Glutamatergic neuron (in vitro differentiated cells): ENCODE data around the gene TMPRSS7. TPM values are rescaled to one million over a fixed set of nuclear protein-coding genes. Genes with fewer than 3 reads are reported as not detected.
A peak's percentile ranks its signal among the peaks of the same experiment; 100 is the strongest.

ENCODE experiments used
- DNase-seq: peaks from one replicate; pipeline ENCODE4 v3.0.0; 2022
- H3K27ac Mint-ChIP-seq: one replicate; pipeline ENCODE4 v1.8.0; 2020; ENCODE audit warnings: mild to moderate bottlenecking, mixed read lengths, inconsistent platforms; ENCODE audit not compliant: unreplicated experiment
- H3K27me3 Mint-ChIP-seq: one replicate; pipeline ENCODE4 v1.8.0; 2020; ENCODE audit warnings: mild to moderate bottlenecking, moderate library complexity, mixed read lengths, inconsistent platforms; ENCODE audit not compliant: unreplicated experiment
- H3K36me3 Mint-ChIP-seq: one replicate; pipeline ENCODE4 v1.8.0; 2020; ENCODE audit warnings: mild to moderate bottlenecking, mixed read lengths, inconsistent platforms; ENCODE audit not compliant: unreplicated experiment
- H3K4me1 Mint-ChIP-seq: one replicate; pipeline ENCODE4 v1.8.0; 2020; ENCODE audit warnings: mild to moderate bottlenecking, low read depth, mixed read lengths, inconsistent platforms; ENCODE audit not compliant: unreplicated experiment
- H3K4me3 Mint-ChIP-seq: one replicate; pipeline ENCODE4 v1.8.0; 2020; ENCODE audit warnings: mild to moderate bottlenecking, mixed read lengths, inconsistent platforms; ENCODE audit not compliant: unreplicated experiment
- H3K9me3 Mint-ChIP-seq: one replicate; pipeline ENCODE4 v1.8.0; 2020; ENCODE audit warnings: mild to moderate bottlenecking, moderate library complexity, mixed read lengths, inconsistent platforms; ENCODE audit not compliant: unreplicated experiment
- long read RNA-seq: library from polyadenylated mRNA; unstranded; transcript quantifications from one replicate; pipeline ENCODE4 v2.0.0, GENCODE V29; 2020; ENCODE audit not compliant: unreplicated experiment
- total RNA-seq: library from RNA; stranded (reverse); fragmentation: NEBNext Ultra II Directional; extraction: Animal tissue kit (Norgen Biotek cat#: 25700); gene quantifications from one replicate; pipeline ENCODE4 v1.2.1, GENCODE V29; 2021; ENCODE audit not compliant: unreplicated experiment
- TF ChIP-seq, protein P1 (sequence below): fragments of 200-600 bp; sonication (generic); IDR thresholded peaks from one replicate; pipeline ENCODE4 v1.5.0; 2021; ENCODE audit not compliant: partially characterized antibody, unreplicated experiment

Gene TMPRSS7, protein sequence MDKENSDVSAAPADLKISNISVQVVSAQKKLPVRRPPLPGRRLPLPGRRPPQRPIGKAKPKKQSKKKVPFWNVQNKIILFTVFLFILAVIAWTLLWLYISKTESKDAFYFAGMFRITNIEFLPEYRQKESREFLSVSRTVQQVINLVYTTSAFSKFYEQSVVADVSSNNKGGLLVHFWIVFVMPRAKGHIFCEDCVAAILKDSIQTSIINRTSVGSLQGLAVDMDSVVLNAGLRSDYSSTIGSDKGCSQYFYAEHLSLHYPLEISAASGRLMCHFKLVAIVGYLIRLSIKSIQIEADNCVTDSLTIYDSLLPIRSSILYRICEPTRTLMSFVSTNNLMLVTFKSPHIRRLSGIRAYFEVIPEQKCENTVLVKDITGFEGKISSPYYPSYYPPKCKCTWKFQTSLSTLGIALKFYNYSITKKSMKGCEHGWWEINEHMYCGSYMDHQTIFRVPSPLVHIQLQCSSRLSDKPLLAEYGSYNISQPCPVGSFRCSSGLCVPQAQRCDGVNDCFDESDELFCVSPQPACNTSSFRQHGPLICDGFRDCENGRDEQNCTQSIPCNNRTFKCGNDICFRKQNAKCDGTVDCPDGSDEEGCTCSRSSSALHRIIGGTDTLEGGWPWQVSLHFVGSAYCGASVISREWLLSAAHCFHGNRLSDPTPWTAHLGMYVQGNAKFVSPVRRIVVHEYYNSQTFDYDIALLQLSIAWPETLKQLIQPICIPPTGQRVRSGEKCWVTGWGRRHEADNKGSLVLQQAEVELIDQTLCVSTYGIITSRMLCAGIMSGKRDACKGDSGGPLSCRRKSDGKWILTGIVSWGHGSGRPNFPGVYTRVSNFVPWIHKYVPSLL
- total RNA-seq = not detected
- long read RNA-seq = 0 reads

DNA sequence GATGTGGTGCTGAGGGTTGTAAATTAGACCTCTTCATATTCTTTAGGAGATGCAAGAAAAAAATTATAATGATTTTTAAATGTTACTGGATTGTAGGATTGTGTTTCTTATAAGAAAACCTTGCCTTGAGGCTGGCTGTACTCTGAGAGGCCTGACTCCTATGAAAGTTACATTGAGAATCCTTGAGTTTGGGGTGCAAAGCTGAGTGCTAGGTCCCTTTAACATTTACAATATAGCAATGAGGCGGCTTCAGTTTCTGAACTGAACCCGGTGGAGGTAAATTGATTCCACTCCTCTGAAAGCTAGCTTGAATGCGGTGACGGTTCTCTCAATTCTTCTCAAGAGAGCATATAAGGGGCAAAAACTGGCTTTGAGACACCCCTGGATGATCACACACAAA, at the start of gene TMPRSS7:
TMPRSS7 (plus strand) TSS at position 301 of the 400 bp plus-strand sequence. CDS start 110 bp downstream, outside the sequence.
- no peaks in the 10 kb centered on the region for H3K27me3 Mint-ChIP-seq
- TF ChIP-seq, protein P1, sequence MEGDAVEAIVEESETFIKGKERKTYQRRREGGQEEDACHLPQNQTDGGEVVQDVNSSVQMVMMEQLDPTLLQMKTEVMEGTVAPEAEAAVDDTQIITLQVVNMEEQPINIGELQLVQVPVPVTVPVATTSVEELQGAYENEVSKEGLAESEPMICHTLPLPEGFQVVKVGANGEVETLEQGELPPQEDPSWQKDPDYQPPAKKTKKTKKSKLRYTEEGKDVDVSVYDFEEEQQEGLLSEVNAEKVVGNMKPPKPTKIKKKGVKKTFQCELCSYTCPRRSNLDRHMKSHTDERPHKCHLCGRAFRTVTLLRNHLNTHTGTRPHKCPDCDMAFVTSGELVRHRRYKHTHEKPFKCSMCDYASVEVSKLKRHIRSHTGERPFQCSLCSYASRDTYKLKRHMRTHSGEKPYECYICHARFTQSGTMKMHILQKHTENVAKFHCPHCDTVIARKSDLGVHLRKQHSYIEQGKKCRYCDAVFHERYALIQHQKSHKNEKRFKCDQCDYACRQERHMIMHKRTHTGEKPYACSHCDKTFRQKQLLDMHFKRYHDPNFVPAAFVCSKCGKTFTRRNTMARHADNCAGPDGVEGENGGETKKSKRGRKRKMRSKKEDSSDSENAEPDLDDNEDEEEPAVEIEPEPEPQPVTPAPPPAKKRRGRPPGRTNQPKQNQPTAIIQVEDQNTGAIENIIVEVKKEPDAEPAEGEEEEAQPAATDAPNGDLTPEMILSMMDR = no peak
- DNase-seq = no peak
- peaks cover 19% of the 10 kb centered on the region for H3K4me1 Mint-ChIP-seq
- no peak within 1 kb of the TSS for H3K27ac Mint-ChIP-seq
- peaks cover 4% of the 10 kb centered on the region for H3K36me3 Mint-ChIP-seq
- no peak within 1 kb of the TSS for H3K4me3 Mint-ChIP-seq
- H3K9me3 Mint-ChIP-seq = no peaks in the 10 kb centered on the region

DNA sequence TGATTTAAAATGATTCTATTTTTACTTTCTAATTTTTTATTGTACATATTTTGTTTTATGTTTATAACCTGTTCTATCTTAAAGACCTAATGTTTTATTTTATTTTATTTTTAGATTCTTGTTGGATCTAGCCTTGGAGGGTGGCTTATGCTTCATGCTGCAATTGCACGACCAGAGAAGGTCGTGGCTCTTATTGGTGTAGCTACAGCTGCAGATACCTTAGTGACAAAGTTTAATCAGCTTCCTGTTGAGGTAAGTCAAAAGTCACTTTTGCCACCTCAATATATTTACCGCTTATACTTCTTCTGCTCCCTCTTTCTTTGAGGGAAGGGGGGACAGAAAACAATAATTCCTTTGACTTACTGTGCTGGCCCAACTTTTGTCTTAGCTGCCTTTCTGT, 47.7 kb upstream of the TMPRSS7 start:
- TF ChIP-seq, protein P1 = no peak
- Mint-ChIP-seq H3K4me3 (no peak overlapping the region), H3K36me3 (no peaks in the 10 kb centered on the region), H3K4me1 (peaks cover 6% of the 10 kb centered on the region), H3K27me3 (peaks cover 2% of the 10 kb centered on the region), H3K9me3 (no peaks in the 10 kb centered on the region), H3K27ac (no peak overlapping the region)
- no peak for DNase-seq

DNA sequence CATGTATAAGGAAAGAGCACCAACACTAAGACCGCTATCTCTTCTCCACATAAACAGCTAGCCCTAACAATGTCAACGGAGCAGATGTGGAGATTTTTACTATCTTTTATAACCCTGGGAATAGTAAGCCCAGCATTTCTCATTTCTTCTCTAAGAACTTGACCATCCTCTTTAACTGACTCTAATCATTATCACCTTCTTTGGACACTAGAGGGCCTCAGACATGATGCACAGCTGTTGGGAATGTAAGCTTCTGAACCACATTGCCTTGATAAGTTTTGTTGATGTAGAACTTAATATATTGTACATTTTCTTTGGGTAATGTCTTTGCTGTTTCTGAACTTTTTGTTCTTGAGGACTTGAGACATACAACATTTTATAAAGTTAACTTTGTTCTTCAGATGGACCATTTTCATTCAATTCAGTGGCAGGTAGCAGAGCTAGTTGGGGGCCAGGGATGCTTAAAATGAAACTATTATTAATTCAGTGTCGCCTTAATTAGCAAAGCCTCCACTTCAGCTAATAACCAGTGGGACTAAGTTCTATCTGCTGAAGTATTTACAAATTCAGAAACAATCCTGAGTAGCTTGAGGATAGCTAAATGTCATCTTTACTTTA, 45.4 kb upstream of the TMPRSS7 start:
- Mint-ChIP-seq H3K27me3 (peaks cover 2% of the 10 kb centered on the region), H3K4me1 (peaks cover 8% of the 10 kb centered on the region), H3K36me3 (no peaks in the 10 kb centered on the region), H3K27ac (peak overlapping the region; percentile 2), H3K9me3 (no peaks in the 10 kb centered on the region), H3K4me3 (no peak overlapping the region)
- TF ChIP-seq, protein P1 = peak; percentile 84
- DNase-seq = no peak

DNA sequence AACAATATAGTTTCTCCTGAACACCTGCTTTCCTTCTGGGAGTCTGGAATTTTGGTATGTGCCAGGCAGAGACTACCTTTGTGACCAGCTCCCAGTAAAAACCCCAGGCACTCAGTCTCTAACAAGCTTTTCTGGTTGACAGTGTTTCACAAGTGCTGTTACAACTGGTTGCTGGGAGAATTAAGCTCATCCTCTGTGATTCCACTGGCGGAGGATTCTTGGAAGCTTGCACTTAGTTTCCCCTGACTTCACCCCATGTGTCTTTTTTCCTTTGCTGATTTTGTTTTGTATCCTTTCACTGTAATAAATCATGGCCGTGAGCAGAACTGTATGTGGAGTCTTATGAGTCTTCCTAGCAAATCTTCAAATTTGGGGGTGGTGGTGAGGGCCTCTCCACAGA, 41.5 kb upstream of the TMPRSS7 start:
- no peaks in the 10 kb centered on the region for H3K36me3 Mint-ChIP-seq
- H3K4me1 Mint-ChIP-seq = peaks cover 12% of the 10 kb centered on the region
- no peak for DNase-seq
- TF ChIP-seq, protein P1 = no peak
- no peaks in the 10 kb centered on the region for H3K9me3 Mint-ChIP-seq
- no peak overlapping the region for H3K4me3 Mint-ChIP-seq
- no peak overlapping the region for H3K27ac Mint-ChIP-seq
- H3K27me3 Mint-ChIP-seq = no peaks in the 10 kb centered on the region
